RWPE2 (cell line): ENCODE results near the gene SERPINI1.

Experiments used
- ATAC-seq: fragments of 200-7000 bp; cut with Tn5 transposase; 3 replicates; pipeline ENCODE4 v1.9.1; 2021; ENCODE audit warnings: low read depth
- DNase-seq: peaks from one replicate; pipeline ENCODE4 v3.0.0-alpha.2; 2020; ENCODE audit warnings: low spot score
- H3K27ac ChIP-seq: fragments of 450-650 bp; 2 replicates; pipeline ENCODE4 v1.5.1; 2017; ENCODE audit warnings: mild to moderate bottlenecking; ENCODE audit not compliant: poor library complexity, severe bottlenecking
- H3K27me3 ChIP-seq: fragments of 250-450 bp; sonication (Bioruptor Pico); 2 replicates; pipeline ENCODE4 v1.5.1; 2021; ENCODE audit warnings: mild to moderate bottlenecking, moderate library complexity; ENCODE audit not compliant: insufficient read depth, poor library complexity, severe bottlenecking
- H3K36me3 ChIP-seq: fragments of 250-450 bp; sonication (Bioruptor Pico); 2 replicates; pipeline ENCODE4 v1.5.1; 2020; ENCODE audit warnings: low read depth, mild to moderate bottlenecking, moderate library complexity
- H3K4me1 ChIP-seq: fragments of 250-450 bp; sonication (Bioruptor Pico); 2 replicates; pipeline ENCODE4 v1.5.1; 2021; ENCODE audit warnings: mild to moderate bottlenecking, moderate library complexity; ENCODE audit not compliant: insufficient read depth, poor library complexity, severe bottlenecking
- H3K4me3 ChIP-seq: fragments of 250-450 bp; sonication (Bioruptor Pico); 2 replicates; pipeline ENCODE4 v1.5.1; 2021; ENCODE audit warnings: mild to moderate bottlenecking, moderate library complexity; ENCODE audit not compliant: severe bottlenecking
- H3K9me3 ChIP-seq: fragments of 250-450 bp; sonication (Bioruptor Pico); 2 replicates; pipeline ENCODE4 v1.5.1; 2021; ENCODE audit warnings: mild to moderate bottlenecking, moderate library complexity; ENCODE audit not compliant: severe bottlenecking
- CTCF ChIP-seq: fragments of 450-650 bp; IDR thresholded peaks from one replicate; pipeline ENCODE4 v1.5.1; 2017; ENCODE audit warnings: mild to moderate bottlenecking, moderate library complexity; ENCODE audit not compliant: poor library complexity, severe bottlenecking

Gene SERPINI1

GRCh38 chr3:167787440-167787839 lies 51.9 kb downstream of the SERPINI1 start:
- no peaks in the 10 kb centered on the region for H3K4me1 ChIP-seq
- H3K9me3 ChIP-seq, result no peaks in the 10 kb centered on the region
- TF ChIP-seq CTCF, result no peak
- H3K27me3 ChIP-seq, result no peaks in the 10 kb centered on the region
- no peaks in the 10 kb centered on the region for H3K36me3 ChIP-seq
- ATAC-seq, result no peak
- no peak for DNase-seq
- H3K27ac ChIP-seq, result no peak overlapping the region
- H3K4me3 ChIP-seq, result no peak overlapping the region

- no peak overlapping the region for H3K4me3 ChIP-seq
- no peaks in the 10 kb centered on the region for H3K36me3 ChIP-seq
- DNase-seq (no peak), ATAC-seq (no peak)
- H3K27me3 ChIP-seq, result no peaks in the 10 kb centered on the region
- no peaks in the 10 kb centered on the region for H3K4me1 ChIP-seq
- H3K27ac ChIP-seq, result no peak overlapping the region
- H3K9me3 ChIP-seq, result no peaks in the 10 kb centered on the region
- TF ChIP-seq CTCF, result no peak
These were observed 62.9 kb downstream of the SERPINI1 start for GRCh38 chr3:167798443-167798842.

- Histone ChIP-seq H3K27ac (no peak overlapping the region), H3K27me3 (no peaks in the 10 kb centered on the region), H3K4me3 (no peak overlapping the region), H3K36me3 (no peaks in the 10 kb centered on the region), H3K9me3 (no peaks in the 10 kb centered on the region), H3K4me1 (no peaks in the 10 kb centered on the region)
- DNase-seq, result no peak
- no peak for TF ChIP-seq CTCF
- ATAC-seq, result no peak
These were observed 73.4 kb downstream of the SERPINI1 start for GRCh38 chr3:167808910-167809309.

- no peak for TF ChIP-seq CTCF
- Histone ChIP-seq H3K36me3 (no peaks in the 10 kb centered on the region), H3K27ac (no peak overlapping the region), H3K4me3 (no peak overlapping the region), H3K9me3 (no peaks in the 10 kb centered on the region), H3K4me1 (no peaks in the 10 kb centered on the region), H3K27me3 (no peaks in the 10 kb centered on the region)
- no peak for DNase-seq
- no peak for ATAC-seq
These were observed 74.7 kb downstream of the SERPINI1 start for GRCh38 chr3:167810236-167810635.

- no peak for TF ChIP-seq CTCF
- H3K27ac ChIP-seq, result no peak overlapping the region
- no peaks in the 10 kb centered on the region for H3K27me3 ChIP-seq
- H3K4me3 ChIP-seq, result no peak overlapping the region
- ATAC-seq (no peak), DNase-seq (no peak)
- no peaks in the 10 kb centered on the region for H3K4me1 ChIP-seq
- no peaks in the 10 kb centered on the region for H3K9me3 ChIP-seq
- H3K36me3 ChIP-seq, result no peaks in the 10 kb centered on the region
These were observed 75.5 kb downstream of the SERPINI1 start for GRCh38 chr3:167811031-167811430.
